Activated CD8-positive, alpha-beta memory T cell treated with anti-CD3 and anti-CD28 coated beads for 48 hours (primary cell): ENCODE data around the gene ADAMTS2.

Source experiments
- DNase-seq, 3 experiments: peaks; one replicate each; pipeline ENCODE4 v3.0.0-alpha.2; 2020; ENCODE audit warnings: low read depth in 2 of 3, low spot score in 2 of 3

Gene ADAMTS2

DNA sequence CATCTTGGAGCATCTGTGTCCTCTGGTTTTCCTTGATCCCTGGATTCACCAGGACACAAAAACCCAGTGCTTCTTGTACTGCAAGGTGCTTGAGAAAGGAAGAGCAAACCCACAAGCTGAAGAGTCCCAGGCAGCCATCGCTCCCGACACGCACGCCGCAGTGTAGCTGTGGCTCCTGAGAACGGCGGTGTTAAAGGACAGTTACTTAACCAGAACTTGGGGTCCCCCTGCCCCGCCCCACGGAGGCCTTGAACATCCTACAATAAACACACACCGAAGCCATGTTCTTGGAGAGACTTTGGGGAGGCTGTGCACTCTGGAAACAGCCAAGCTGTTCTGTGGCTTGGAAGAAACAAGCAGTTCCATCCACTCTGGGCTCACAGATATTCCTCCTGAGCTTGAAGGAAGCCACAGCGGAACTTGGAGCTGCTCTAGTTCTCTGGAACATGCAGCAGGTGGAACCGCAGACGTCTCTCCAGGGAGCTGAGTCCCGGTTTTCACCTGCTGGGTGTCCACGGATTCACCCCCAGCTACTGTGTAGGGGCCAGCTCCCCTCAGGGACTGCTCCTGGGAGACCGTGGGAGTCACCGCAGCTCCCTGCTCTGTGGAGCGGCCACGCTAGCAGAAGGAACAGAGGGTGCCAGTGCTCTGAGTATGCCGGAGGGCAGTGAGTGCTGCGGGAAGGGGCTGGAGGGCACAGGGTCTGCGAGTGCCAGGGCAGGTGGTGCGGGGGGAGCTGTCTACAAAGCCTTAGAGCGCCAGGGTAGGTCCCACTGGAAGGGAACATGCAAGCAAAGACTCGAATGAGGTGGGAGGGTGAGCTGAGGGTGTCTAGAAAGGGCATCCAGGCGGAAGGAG is 107.3 kb downstream of the ADAMTS2 start:
- DNase-seq = no peak

- no peak for DNase-seq
These were observed 109.6 kb downstream of the ADAMTS2 start for GRCh38 chr5:179235416-179236400.

DNA sequence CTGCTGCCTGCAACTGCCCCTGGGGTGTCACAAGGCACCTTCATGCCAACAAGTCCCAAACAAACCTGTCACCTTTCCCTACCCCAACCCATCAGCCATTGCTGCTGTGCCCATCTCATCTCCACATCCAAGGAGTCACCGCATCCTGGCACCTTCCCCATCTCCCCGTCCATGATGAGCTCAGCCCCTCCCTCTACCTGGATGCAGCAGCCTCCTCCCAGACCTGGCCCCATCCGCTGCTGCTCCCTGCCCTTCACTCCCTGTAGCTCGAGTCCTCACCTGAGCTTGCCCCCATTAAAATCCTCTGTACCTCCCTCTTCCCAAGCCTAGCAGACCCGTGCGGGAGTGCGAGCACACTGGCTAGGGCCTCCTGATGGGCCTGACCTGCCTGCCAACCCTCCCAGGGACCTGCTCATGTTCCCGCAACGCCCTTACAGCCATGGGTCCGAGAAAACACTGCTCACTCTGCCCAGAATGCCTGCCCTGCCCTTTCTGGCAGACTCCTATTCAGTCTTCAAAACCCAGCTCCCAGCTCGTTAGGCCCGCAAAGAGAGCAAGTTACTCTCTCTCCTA is 110.6 kb downstream of the ADAMTS2 start:
- no peak for DNase-seq

- no peak for DNase-seq
These were observed 111.2 kb downstream of the ADAMTS2 start for GRCh38 chr5:179233909-179234562.

- DNase-seq = no peak
These were observed 113.0 kb downstream of the ADAMTS2 start for GRCh38 chr5:179232091-179232735.

- no peak for DNase-seq
These were observed 114.0 kb downstream of the ADAMTS2 start for GRCh38 chr5:179231309-179231708.

- DNase-seq = no peak
These were observed 115.2 kb downstream of the ADAMTS2 start for GRCh38 chr5:179230061-179230461.

DNA sequence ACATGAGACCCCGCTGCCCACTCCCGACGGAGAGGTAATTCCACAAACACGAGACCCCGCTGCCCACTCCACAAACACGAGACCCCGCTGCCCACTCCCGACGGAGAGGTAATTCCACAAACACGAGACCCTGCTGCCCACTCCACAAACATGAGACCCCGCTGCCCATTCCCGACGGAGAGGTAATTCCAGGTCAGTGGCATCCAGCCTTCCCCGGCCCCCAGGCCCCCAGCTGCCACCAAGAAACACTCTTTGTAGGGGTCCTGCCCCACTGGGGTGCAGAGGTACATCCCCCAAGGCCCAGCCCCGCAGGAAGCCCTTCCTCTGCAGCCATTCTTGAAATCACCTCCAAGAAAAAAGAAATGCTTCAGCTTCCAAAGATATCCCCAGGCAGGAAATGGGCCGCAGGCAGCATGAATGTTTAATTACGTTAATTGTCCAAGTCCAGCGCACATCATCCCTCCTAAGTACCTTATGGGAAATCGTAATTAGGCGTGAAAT is 115.9 kb downstream of the ADAMTS2 start:
- DNase-seq = no peak

- no peak for DNase-seq
These were observed 116.7 kb downstream of the ADAMTS2 start for GRCh38 chr5:179228341-179229121.

DNA sequence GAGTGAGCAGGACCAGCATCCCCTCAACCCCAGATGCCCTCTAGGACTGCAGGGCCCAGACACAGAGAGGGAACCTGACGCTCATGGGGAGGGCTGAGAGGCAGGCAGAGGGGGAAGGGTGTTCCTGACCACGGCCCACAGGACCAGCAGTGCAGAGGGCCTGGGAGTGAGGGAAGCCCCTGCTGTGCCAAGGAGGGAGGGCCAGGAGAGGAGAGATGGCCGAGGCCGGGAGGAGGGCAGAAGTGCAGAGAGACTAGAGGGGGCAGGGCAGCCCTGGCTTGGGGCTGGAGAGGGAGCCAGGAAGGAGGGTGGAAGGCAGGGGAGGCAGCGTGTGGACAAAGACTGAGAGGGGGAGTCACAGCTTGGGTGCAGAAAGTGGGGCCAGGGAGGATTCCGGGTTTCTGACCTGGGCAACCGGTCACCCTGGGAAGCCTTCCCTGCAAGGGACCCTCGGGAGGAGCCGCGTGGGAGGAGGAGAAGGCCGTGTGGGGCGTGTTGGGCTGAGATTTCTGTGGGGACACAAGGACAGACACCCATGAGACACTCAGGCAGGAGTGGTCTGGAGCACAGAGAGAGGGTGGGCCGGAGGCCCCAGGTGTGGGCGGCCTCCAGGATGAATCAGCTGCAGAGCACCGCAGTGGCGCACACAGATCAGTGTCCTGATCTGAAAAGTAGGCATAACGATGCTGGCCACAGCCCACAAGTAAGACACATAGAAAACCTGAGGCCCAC is 117.5 kb downstream of the ADAMTS2 start:
- DNase-seq = no peak

DNA sequence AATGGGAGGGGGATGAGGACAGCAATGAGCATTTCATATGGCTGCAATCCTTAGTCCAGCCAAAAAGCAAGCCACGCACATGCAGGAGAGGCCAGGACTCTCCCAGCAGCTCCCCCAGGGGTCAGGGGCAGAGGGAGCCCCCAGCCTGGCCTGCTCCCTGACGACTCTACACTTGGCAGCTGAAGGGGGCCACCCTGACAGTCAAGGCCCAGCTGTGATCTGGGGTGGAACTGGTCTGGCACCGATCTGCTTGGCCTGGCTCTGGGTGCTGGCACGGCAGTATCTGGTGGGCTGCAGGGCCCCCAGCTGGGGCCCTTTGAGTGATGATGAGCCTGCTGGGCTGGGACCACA is 118.1 kb downstream of the ADAMTS2 start:
- no peak for DNase-seq

- DNase-seq = no peak
These were observed 118.6 kb downstream of the ADAMTS2 start for GRCh38 chr5:179226696-179227095.

DNA sequence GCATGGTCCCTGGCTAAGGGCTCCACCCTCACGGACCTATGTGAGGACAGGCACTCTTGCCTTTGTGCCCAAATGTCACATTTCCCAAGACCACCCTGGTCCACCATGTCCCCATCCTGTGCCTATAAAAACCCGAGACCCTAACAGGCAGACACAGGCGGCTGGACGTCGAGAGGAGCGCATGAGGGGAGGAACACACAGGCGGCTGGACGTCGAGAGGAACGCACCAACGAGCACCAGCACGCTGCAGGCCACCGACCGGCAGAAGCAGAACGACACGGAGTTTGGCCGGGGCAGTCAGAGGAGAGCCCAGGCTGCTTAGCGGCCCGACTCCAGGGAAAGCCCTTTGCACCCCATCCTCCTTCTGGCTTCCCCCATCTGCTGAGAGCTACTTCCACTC is 119.9 kb downstream of the ADAMTS2 start:
- no peak for DNase-seq

DNA sequence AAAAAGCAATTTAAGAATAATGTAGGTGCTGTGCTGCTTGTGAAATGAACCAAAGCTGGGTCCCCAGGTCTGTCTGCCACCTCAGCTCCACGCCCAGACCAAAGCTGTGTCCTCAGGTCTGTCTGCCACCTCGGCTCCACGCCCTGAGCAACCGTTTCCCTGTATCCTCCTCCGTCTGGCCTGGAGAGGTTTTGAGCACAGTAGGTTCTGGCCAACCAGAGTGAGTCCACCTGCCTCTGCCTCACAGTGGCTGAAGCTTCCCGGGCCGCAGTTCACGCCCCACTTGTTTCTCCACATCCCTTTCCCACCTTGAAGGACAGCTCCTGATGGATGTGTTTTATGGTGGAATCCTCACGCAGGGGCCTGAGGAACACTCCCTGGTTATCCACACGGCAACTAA is 120.5 kb downstream of the ADAMTS2 start:
- DNase-seq = no peak

DNA sequence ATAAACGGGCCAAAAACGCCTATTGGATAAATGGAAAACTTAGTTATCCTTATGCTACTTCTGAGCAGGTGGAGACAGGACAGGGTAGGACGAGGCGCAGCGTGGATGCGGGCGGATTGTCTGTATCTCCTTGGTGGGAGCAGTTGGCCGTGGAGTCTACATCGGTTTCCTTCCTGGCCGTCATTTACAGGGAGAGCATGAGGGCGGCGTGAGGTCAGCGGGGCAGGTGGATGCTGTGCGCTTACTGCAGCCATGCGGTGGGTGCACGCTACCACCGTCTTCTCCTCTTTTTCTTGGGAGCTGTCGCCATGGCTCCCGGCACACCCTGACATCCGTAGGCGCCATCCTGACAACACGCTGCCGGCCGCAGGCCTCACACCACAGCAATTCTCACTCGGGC is 121.3 kb downstream of the ADAMTS2 start:
- no peak for DNase-seq

- no peak for DNase-seq
These were observed 121.7 kb downstream of the ADAMTS2 start for GRCh38 chr5:179223528-179223927.

GRCh38 chr5:179222246-179223017 is 122.8 kb downstream of the ADAMTS2 start:
- DNase-seq = no peak

GRCh38 chr5:179221877-179222220 is 123.4 kb downstream of the ADAMTS2 start:
- DNase-seq = no peak
